A549 (cell line): ENCODE measurements around the gene C1QL1.

Experiments
- BHLHE40 ChIP-seq: IDR thresholded peaks from 2 replicates; pipeline ENCODE4 v1.6.1; 2012; ENCODE audit warnings: low read depth, low read length, inconsistent platforms
- CEBPB ChIP-seq, 2 experiments: fragments of >200 bp in 1 of 2; sonication (Bioruptor Twin) in 1 of 2; formaldehyde crosslinking in 1 of 2; IDR thresholded peaks; 2 replicates each; pipeline ENCODE4 v1.6.1; 2012 to 2016
- CTCF ChIP-seq: fragments of >200 bp; sonication (Bioruptor Twin); formaldehyde crosslinking; IDR thresholded peaks from 3 replicates; pipeline ENCODE4 v1.5.1; 2016
- FOSL2 ChIP-seq, 2 experiments: fragments of 450-650 bp in 1 of 2; fragments of >200 bp in 1 of 2; sonication (Bioruptor Twin) in 1 of 2; formaldehyde crosslinking; IDR thresholded peaks; 2 replicates each; pipeline versions ENCODE4 v1.5.0 to v1.6.1; 2016 to 2020; ENCODE audit warnings: mild to moderate bottlenecking in 1 of 2, moderate library complexity in 1 of 2
- HDAC2 ChIP-seq: fragments of 200-600 bp; sonication (generic); IDR thresholded peaks from 2 replicates; pipeline ENCODE4 v1.6.1; 2016
- JUN ChIP-seq, 2 experiments: fragments of >200 bp; sonication (Bioruptor Twin); formaldehyde crosslinking; IDR thresholded peaks; 2 replicates in 1 of 2; 3 replicates in 1 of 2; pipeline ENCODE4 v1.6.1; 2016 to 2017
- PHF8 ChIP-seq: fragments of 200-600 bp; sonication (generic); IDR thresholded peaks from 2 replicates; pipeline ENCODE4 v1.6.1; 2016; ENCODE audit warnings: low read depth, mild to moderate bottlenecking, antibody characterized with exemption, moderate library complexity, borderline replicate concordance
- POLR2A ChIP-seq: IDR thresholded peaks from 2 replicates; pipeline ENCODE4 v1.6.1; 2012; ENCODE audit warnings: mild to moderate bottlenecking, low read length
- RAD21 ChIP-seq, 2 experiments: fragments of >200 bp in 1 of 2; sonication (Bioruptor Twin) in 1 of 2; formaldehyde crosslinking in 1 of 2; IDR thresholded peaks in 1 of 2; conservative IDR thresholded peaks in 1 of 2; 2 replicates in 1 of 2; 3 replicates in 1 of 2; pipeline ENCODE4 v1.6.1; 2012 to 2018; ENCODE audit warnings: inconsistent platforms in 1 of 2
- SMC3 ChIP-seq: fragments of >200 bp; sonication (Bioruptor Twin); formaldehyde crosslinking; IDR thresholded peaks from 3 replicates; pipeline ENCODE4 v1.6.1; 2018; ENCODE audit warnings: inconsistent platforms
- USF2 ChIP-seq: fragments of 450-650 bp; IDR thresholded peaks from 2 replicates; pipeline ENCODE4 v1.6.1; 2014; ENCODE audit warnings: antibody characterized with exemption

GRCh38 chr17:44956998-44957981, 10.8 kb downstream of the C1QL1 start:
- TF ChIP-seq RAD21 (conservative IDR thresholded peaks at IDR 0.05 in 1 of 2, IDR thresholded peaks at IDR 0.05 in 1 of 2) = no peak
- no peak for TF ChIP-seq BHLHE40
- no peak for TF ChIP-seq USF2
- TF ChIP-seq POLR2A = no peak
- no peak for TF ChIP-seq CTCF
- no peak for TF ChIP-seq SMC3
- no peak for TF ChIP-seq PHF8
- no peak for TF ChIP-seq JUN (IDR thresholded peaks at IDR 0.05)
- TF ChIP-seq FOSL2 (IDR thresholded peaks at IDR 0.05) = no peak
- TF ChIP-seq FOSL2 (CRISPR knock-in tag; IDR thresholded peaks at IDR 0.05) = no peak
- TF ChIP-seq HDAC2 = no peak
- TF ChIP-seq CEBPB (IDR thresholded peaks at IDR 0.05) = no peak
